ENCODE data around the gene PDGFC. TPM values are rescaled to one million over a fixed set of nuclear protein-coding genes. Genes with fewer than 3 reads are reported as not detected.

Gene PDGFC
- total RNA-seq, 1 donor from 2014 or later = 0.64 TPM

DNA sequence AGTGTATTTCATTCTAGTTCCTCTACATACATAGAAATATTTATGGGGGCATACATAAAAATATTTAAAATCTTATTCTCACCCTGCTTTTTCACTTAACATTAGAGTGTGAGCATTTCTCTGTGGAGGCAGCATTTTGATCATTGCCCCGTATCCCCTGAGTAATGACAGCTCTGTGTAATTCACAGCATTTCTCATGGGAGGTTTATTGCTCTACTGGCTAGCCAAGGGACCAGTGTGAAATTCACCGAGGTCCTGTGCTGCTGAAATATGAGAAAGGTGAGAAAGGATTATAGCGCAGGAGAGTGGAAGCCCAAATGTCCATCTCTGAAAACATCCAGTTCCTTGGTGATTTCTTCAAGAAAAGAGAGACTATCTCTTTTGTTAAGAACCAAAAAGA, 22.9 kb downstream of the PDGFC start:
- no peak for TF ChIP-seq CTCF (IDR thresholded peaks at IDR 0.05; ENCODE audit: partially characterized antibody, unreplicated experiment)
- no peak for DNase-seq
- Mint-ChIP-seq H3K4me3 (ENCODE audit: unreplicated experiment) (no peak overlapping the region), H3K27ac (ENCODE audit: unreplicated experiment) (no peak overlapping the region), H3K9me3 (ENCODE audit: unreplicated experiment) (no peaks in the 10 kb centered on the region), H3K36me3 (ENCODE audit: unreplicated experiment) (no peaks in the 10 kb centered on the region), H3K27me3 (ENCODE audit: unreplicated experiment) (no peaks in the 10 kb centered on the region), H3K4me1 (ENCODE audit: low read depth, unreplicated experiment) (peaks cover 11% of the 10 kb centered on the region)

- no peak overlapping the region for H3K4me3 Mint-ChIP-seq (ENCODE audit: unreplicated experiment)
These were observed 23.5 kb downstream of the PDGFC start for GRCh38 chr4:156948133-156948532.

DNA sequence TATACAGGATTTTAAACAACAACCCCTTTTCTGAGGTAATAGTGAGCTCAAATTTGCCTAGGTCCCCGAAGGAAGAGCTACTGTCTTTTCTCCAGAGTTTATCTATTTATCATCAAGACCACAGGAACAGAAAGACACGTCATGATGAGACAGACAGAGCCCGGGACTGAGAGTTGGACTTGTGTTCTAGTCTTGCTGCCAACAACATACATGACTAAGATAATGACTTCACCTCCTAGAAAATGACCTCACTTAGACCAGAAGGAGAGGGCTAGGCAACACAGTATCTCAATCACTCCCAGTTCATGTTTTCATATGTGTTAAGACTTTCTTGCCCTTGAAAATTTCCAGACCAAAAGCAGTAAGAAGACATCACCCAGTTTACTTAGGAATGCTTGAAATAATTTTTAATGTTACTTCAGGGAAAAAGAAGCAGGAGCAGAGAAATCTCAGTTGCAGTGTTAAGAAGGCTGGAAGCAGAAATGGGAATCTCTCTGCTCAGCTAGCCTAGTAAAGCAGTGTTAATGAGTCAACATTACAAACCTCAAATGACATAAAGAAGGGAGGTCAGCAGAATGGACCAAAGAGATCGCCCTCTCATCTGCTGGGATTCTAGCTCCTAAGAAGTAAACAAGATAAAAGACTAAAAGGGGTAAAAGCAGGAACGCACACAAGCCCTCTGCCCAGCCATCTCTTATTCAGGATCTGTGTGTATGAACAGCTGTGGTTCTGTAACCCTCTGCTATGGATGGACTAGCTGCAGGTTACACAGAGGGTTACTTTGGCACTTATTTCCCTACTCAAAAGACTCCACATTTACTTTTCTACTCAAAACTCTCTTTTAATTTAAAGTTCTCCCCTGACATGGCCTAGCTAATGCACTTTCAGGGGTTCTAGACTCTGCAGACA, 24.8 kb downstream of the PDGFC start:
- H3K27me3 Mint-ChIP-seq (ENCODE audit: unreplicated experiment) = no peaks in the 10 kb centered on the region
- TF ChIP-seq CTCF (IDR thresholded peaks at IDR 0.05; ENCODE audit: partially characterized antibody, unreplicated experiment) = no peak
- no peak overlapping the region for H3K4me3 Mint-ChIP-seq (ENCODE audit: unreplicated experiment)
- no peaks in the 10 kb centered on the region for H3K9me3 Mint-ChIP-seq (ENCODE audit: unreplicated experiment)
- peaks cover 16% of the 10 kb centered on the region for H3K4me1 Mint-ChIP-seq (ENCODE audit: low read depth, unreplicated experiment)
- H3K36me3 Mint-ChIP-seq (ENCODE audit: unreplicated experiment) = no peaks in the 10 kb centered on the region
- H3K27ac Mint-ChIP-seq (ENCODE audit: unreplicated experiment) = no peak overlapping the region
- DNase-seq = no peak

More at GRCh38 chr4:156948133-156948532, 23.5 kb downstream of the PDGFC start:
- DNase-seq = no peak
- Mint-ChIP-seq H3K36me3 (ENCODE audit: unreplicated experiment) (no peaks in the 10 kb centered on the region), H3K9me3 (ENCODE audit: unreplicated experiment) (no peaks in the 10 kb centered on the region), H3K4me1 (ENCODE audit: low read depth, unreplicated experiment) (peaks cover 11% of the 10 kb centered on the region), H3K27me3 (ENCODE audit: unreplicated experiment) (no peaks in the 10 kb centered on the region), H3K27ac (ENCODE audit: unreplicated experiment) (no peak overlapping the region)
- no peak for TF ChIP-seq CTCF (IDR thresholded peaks at IDR 0.05; ENCODE audit: partially characterized antibody, unreplicated experiment)

GRCh38 chr4:156945532-156945931, 26.1 kb downstream of the PDGFC start:
- no peak for TF ChIP-seq CTCF (IDR thresholded peaks at IDR 0.05; ENCODE audit: partially characterized antibody, unreplicated experiment)
- H3K27me3 Mint-ChIP-seq (ENCODE audit: unreplicated experiment) = no peaks in the 10 kb centered on the region
- DNase-seq = no peak
- no peak overlapping the region for H3K27ac Mint-ChIP-seq (ENCODE audit: unreplicated experiment)
- peaks cover 19% of the 10 kb centered on the region for H3K4me1 Mint-ChIP-seq (ENCODE audit: low read depth, unreplicated experiment)
- no peaks in the 10 kb centered on the region for H3K9me3 Mint-ChIP-seq (ENCODE audit: unreplicated experiment)
- no peak overlapping the region for H3K4me3 Mint-ChIP-seq (ENCODE audit: unreplicated experiment)
- H3K36me3 Mint-ChIP-seq (ENCODE audit: unreplicated experiment) = no peaks in the 10 kb centered on the region

DNA sequence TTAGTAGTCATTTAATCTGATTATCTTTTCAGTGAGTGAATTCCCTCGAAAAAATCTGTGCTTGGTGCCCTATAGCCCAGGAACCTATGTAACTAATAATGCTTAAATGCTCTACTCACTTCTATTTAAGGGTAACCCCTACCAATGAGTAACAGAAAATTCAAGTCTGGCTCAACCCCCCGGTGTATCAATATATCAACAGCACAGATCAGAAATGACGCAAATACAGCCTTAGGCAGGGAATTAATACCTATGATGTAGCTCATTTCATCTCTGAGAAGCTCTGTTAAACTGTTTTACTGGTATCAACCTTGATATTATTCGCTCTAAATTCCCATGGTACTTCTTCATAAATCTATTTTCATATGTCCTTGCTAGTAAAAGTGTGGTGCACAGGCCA, 28.6 kb downstream of the PDGFC start:
- H3K4me1 Mint-ChIP-seq (ENCODE audit: low read depth, unreplicated experiment) = peaks cover 14% of the 10 kb centered on the region
- DNase-seq = no peak
- TF ChIP-seq CTCF (IDR thresholded peaks at IDR 0.05; ENCODE audit: partially characterized antibody, unreplicated experiment) = no peak
- H3K27ac Mint-ChIP-seq (ENCODE audit: unreplicated experiment) = no peak overlapping the region
- H3K27me3 Mint-ChIP-seq (ENCODE audit: unreplicated experiment) = no peaks in the 10 kb centered on the region
- H3K9me3 Mint-ChIP-seq (ENCODE audit: unreplicated experiment) = no peaks in the 10 kb centered on the region
- no peak overlapping the region for H3K4me3 Mint-ChIP-seq (ENCODE audit: unreplicated experiment)
- no peaks in the 10 kb centered on the region for H3K36me3 Mint-ChIP-seq (ENCODE audit: unreplicated experiment)

All from glutamatergic neuron (in vitro differentiated cells).